GM10266 (cell line): ENCODE measurements around the gene TRIM71.
"Not testable (repeated sequence)": the region's sequence is repeated elsewhere in the genome, so short reads cannot be mapped to it uniquely, and the experiment has no call there.

Experiments used
- DNase-seq: peaks from one replicate; pipeline ENCODE4 v3.0.0; 2012; ENCODE audit errors: extremely low spot score
- TF ChIP-seq, protein P1 (sequence below): IDR thresholded peaks from 2 replicates; pipeline ENCODE4 v1.5.1; 2012; ENCODE audit warnings: mild to moderate bottlenecking, low read depth; ENCODE audit not compliant: control insufficient read depth, insufficient read depth; ENCODE audit errors: missing control alignments

TRIM71 gene

DNA sequence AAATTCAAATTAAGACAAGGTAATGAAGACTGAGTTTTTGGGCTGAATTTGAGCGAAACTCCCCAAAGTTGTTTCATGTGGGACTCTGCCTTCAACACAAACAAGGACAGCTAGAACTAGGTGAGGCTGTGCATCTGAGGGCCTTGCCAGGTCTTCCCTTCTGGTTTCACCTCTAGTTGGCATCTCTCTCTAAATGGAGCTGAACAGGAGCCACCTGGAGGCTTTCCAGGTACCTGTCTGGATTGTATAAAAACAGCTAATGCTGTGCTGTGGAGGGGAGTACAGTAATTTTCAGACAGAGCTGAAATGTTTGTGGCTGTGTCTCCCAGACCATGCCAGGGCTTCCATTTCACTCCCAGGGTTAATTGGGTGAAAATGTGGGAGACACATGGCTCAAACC lies 27.1 kb downstream of the TRIM71 start:
- DNase-seq: no peak
- TF ChIP-seq, protein P1, sequence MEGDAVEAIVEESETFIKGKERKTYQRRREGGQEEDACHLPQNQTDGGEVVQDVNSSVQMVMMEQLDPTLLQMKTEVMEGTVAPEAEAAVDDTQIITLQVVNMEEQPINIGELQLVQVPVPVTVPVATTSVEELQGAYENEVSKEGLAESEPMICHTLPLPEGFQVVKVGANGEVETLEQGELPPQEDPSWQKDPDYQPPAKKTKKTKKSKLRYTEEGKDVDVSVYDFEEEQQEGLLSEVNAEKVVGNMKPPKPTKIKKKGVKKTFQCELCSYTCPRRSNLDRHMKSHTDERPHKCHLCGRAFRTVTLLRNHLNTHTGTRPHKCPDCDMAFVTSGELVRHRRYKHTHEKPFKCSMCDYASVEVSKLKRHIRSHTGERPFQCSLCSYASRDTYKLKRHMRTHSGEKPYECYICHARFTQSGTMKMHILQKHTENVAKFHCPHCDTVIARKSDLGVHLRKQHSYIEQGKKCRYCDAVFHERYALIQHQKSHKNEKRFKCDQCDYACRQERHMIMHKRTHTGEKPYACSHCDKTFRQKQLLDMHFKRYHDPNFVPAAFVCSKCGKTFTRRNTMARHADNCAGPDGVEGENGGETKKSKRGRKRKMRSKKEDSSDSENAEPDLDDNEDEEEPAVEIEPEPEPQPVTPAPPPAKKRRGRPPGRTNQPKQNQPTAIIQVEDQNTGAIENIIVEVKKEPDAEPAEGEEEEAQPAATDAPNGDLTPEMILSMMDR: no peak

DNA sequence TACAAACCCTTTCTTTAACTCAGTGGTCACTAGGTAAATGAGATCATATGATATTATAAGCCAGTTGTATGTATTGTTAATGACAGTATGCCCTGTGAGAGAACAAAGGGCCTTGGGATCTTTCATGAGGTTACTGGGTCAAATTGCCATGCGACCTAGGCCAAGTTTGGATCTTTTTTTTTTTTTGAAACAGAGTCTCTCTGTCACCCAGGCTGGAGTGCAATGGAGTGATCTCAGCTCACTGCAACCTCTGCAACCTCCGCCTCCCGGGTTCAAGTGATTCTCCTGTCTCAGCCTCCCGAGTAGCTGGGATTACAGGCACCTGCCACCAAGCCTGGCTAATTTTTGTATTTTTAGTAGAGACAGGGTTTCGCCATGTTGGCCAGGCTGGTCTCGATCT lies 27.7 kb downstream of the TRIM71 start:
- not testable (repeated sequence) for DNase-seq

DNA sequence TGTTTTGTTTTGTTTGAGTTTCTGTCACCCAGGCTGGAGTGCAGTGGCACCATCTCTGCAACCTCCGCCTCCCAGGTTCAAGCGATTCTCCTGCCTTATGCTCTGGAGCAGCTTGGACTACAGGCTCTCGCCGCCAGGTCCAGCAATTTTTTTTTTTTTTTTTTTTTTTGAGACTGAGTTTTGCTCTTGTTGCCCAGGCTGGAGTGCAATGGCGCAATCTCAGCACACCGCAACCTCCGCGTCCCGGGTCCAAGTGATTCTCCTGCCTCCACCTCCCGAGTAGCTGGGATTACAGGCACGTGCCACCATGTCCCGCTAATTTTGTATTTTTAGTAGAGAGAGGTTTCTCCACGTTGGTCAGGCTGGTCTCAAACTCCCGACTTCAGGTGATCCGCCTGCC lies 29.2 kb downstream of the TRIM71 start:
- not testable (repeated sequence) for DNase-seq

DNA sequence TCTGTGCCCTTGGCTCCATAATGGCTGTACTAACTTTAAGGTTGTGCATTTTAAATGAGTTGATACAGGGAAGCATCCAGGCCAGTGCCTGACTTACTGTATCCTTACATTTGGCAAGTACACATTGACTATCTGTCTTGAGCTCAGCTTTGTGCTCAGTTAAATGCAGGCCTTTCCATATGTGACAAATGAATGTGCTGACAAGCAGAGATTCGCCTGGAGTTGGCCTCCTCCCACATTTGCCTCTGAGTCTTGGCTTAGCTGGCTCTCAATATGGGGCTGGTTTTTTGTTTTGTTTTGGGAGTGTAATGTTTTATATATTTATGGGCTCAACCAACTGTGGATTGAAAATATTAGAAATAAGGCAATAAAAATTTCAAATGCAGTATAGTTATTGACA lies 29.7 kb downstream of the TRIM71 start:
- TF ChIP-seq, protein P1: no peak
- DNase-seq: no peak

DNA sequence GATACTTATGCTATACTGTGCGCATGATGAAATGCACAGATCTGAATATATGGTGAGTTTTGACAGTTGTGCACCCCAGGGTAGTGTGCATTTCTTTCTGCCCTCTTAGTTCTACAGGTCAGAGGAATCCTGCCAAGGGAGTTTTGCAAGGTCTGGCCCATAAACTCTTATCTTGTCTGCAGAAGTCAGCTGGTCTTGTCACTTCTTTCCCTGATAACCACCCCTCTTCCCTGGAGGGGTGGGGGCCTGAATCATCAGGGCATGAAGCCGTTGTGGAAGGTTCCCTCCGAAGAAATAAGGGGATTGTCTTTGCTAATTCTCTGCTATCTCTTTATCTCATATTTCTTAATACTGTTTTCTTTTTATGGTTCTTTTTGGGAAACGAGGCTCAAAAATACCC lies 30.4 kb downstream of the TRIM71 start:
- DNase-seq: no peak

DNA sequence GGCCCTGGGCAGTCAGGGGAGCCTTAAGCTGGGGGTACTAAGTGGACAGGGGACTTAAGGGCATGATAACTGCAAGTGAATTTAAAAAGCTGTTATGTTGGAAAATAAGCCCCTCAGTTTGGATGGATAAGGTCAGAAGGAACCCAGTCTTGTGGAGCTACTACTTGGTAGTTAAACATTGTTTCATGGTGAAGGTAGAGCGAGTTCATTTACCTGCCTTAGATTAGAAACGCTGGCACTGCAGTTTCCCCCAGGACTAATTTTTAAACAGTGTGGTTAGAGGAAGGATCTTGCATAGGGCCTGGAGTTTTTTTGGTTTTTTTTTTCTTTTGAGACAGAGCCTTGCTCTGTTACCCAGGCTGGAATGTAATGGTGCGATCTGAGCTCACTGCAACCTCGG lies 31.2 kb downstream of the TRIM71 start:
- DNase-seq: no peak
- TF ChIP-seq, protein P1: no peak

More for the DNA sequence above, 30.4 kb downstream of the TRIM71 start:
- TF ChIP-seq, protein P1: no peak

DNA sequence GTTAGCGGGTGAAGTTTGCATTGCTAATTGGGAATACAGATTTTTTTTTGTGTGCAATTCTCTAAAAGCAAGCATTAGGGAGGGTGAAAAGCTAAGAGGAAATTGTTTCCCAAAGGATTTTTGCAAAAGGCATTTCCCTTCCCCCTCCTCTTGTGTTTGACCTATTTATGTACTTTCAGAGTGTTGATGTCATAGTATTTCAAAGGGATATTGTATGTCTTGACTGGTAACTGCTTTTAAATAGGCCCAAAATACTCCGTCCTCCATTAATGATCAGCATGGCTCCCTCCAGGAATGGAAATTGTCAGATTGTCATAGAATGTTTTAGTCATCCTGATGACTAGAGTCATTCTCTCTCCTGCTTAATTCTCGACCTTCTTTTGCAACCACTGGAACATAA lies 32.4 kb downstream of the TRIM71 start:
- TF ChIP-seq, protein P1: no peak
- no peak for DNase-seq

DNA sequence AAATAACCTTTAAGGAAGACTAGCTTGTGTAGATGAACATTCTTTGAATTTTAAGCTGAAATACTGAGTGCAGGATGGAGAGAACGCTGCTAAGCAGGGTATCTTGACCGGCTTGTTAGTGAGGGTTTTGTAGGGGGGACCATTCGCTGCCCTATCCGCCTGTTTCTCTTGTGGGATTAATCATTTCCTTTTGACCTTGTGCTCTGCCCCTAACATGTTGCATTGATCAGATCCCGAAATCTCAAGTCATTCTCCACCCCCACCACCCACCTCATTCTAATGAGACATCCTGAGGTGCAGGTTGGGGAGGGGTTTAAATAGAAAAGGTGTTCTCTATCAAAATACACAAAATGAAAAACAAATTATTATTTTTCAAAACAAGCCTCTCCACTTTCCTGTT lies 32.8 kb downstream of the TRIM71 start:
- TF ChIP-seq, protein P1: no peak
- no peak for DNase-seq
